ENCODE results near the gene EHD1. TPM values are rescaled to one million over a fixed set of nuclear protein-coding genes. Genes with fewer than 3 reads are reported as not detected.
A peak's percentile ranks its signal among the peaks of the same experiment; 100 is the strongest.

Gene EHD1
- total RNA-seq, 1 donor from 2014 or later: 47.3 TPM

GRCh38 chr11:64891215-64891848 lies 12.9 kb upstream of the EHD1 start:
- DNase-seq (ENCODE audit: low spot score): no peak

GRCh38 chr11:64890522-64890939 lies 12.1 kb upstream of the EHD1 start:
- no peak for DNase-seq (ENCODE audit: low spot score)

- no peak for DNase-seq (ENCODE audit: low spot score)
These were observed 10.5 kb upstream of the EHD1 start for GRCh38 chr11:64888729-64889511.

- no peak for DNase-seq (ENCODE audit: low spot score)
These were observed 9.9 kb upstream of the EHD1 start for GRCh38 chr11:64888406-64888728.

- DNase-seq (ENCODE audit: low spot score): peak; percentile 81
These were observed 9.5 kb upstream of the EHD1 start for GRCh38 chr11:64887757-64888405.

- no peak for DNase-seq (ENCODE audit: low spot score)
These were observed 8.9 kb upstream of the EHD1 start for GRCh38 chr11:64887234-64887756.

- no peak for DNase-seq (ENCODE audit: low spot score)
These were observed 7.2 kb upstream of the EHD1 start for GRCh38 chr11:64885367-64886286.

- no peak for DNase-seq (ENCODE audit: low spot score)
These were observed 5.6 kb upstream of the EHD1 start for GRCh38 chr11:64884019-64884418.

- no peak for DNase-seq (ENCODE audit: low spot score)
These were observed 5.2 kb upstream of the EHD1 start for GRCh38 chr11:64883575-64883974.

- DNase-seq (ENCODE audit: low spot score): no peak
These were observed 3.8 kb upstream of the EHD1 start for GRCh38 chr11:64882243-64882642.

- peak; percentile 66 for DNase-seq (ENCODE audit: low spot score)
These were observed 3.1 kb upstream of the EHD1 start for GRCh38 chr11:64881476-64881875.

- no peak for DNase-seq (ENCODE audit: low spot score)
These were observed 2.0 kb upstream of the EHD1 start for GRCh38 chr11:64880240-64881001.

GRCh38 chr11:64879244-64879900 lies 951 bp upstream of the EHD1 start:
- DNase-seq (ENCODE audit: low spot score): peak; percentile 49

GRCh38 chr11:64878223-64878493 lies 263 bp downstream of the EHD1 start:
- DNase-seq (ENCODE audit: low spot score): peak; percentile 66

GRCh38 chr11:64877390-64878222 lies 815 bp downstream of the EHD1 start:
- no peak for DNase-seq (ENCODE audit: low spot score)

GRCh38 chr11:64876835-64877341 lies 1.5 kb downstream of the EHD1 start:
- no peak for DNase-seq (ENCODE audit: low spot score)

GRCh38 chr11:64876229-64876750 lies 2.1 kb downstream of the EHD1 start:
- no peak for DNase-seq (ENCODE audit: low spot score)

GRCh38 chr11:64875369-64876228 lies 2.8 kb downstream of the EHD1 start:
- no peak for DNase-seq (ENCODE audit: low spot score)

All from ureter (tissue), 1 donor.